Uterus (tissue), 2 donors: Measurements from ENCODE around the gene SELENOO.

ENCODE experiments used
- CTCF ChIP-seq, 4 experiments: fragments of 200-600 bp in 2 of 4; fragments of 450-650 bp in 2 of 4; sonication (generic) in 2 of 4; IDR thresholded peaks; one replicate each; pipeline ENCODE4 v1.5.1; 2016 to 2019; ENCODE audit warnings: antibody characterized with exemption in 4 of 4, mild to moderate bottlenecking in 2 of 4, moderate library complexity in 1 of 4
- POLR2A ChIP-seq, 2 donors: fragments of 450-650 bp; IDR thresholded peaks; one replicate each; pipeline ENCODE4 v1.6.1; 2016; ENCODE audit warnings: antibody characterized with exemption in 2 of 2, mild to moderate bottlenecking in 1 of 2, moderate library complexity in 1 of 2

- no peak for TF ChIP-seq CTCF (IDR thresholded peaks at IDR 0.05)
- TF ChIP-seq POLR2A (IDR thresholded peaks at IDR 0.05), result no peak
These were observed 47.6 kb upstream of the SELENOO start for GRCh38 chr22:50153056-50153755.
